Measurements from ENCODE around the gene VPS33B.

GRCh38 chr15:91051248-91051647 lies 28.9 kb upstream of the VPS33B start:
- TF ChIP-seq CTCF (IDR thresholded peaks at IDR 0.05; ENCODE audit: low read depth, low read length, missing input control) = no peak
- TF ChIP-seq SP1 (IDR thresholded peaks at IDR 0.05) = no peak
- TF ChIP-seq EGR1 (IDR thresholded peaks at IDR 0.05; ENCODE audit: low read depth in 2 of 2) = no peak
- no peak for TF ChIP-seq YY1 (IDR thresholded peaks at IDR 0.05)
- TF ChIP-seq MAX (IDR thresholded peaks at IDR 0.05) = no peak
- no peak for TF ChIP-seq REST (IDR thresholded peaks at IDR 0.05)
- TF ChIP-seq RAD21 (IDR thresholded peaks at IDR 0.05) = no peak
- TF ChIP-seq JUND (IDR thresholded peaks at IDR 0.05) = no peak
- TF ChIP-seq TAF1 (conservative IDR thresholded peaks at IDR 0.05) = no peak
- no peak for TF ChIP-seq ZBTB33 (IDR thresholded peaks at IDR 0.05)
- no peak for TF ChIP-seq NR2F2 (IDR thresholded peaks at IDR 0.05)
